Activated T-helper 17 cell treated with anti-CD3 and anti-CD28 coated beads, Interleukin-2, amount 50 U/mL, for 72 hours (primary cell): ENCODE data around the gene GLB1L2. TPM values are rescaled to one million over a fixed set of nuclear protein-coding genes. Genes with fewer than 3 reads are reported as not detected.
A peak's percentile ranks its signal among the peaks of the same experiment; 100 is the strongest.

Experiments used
- ATAC-seq: fragments of 150-1000 bp; cut with Tn5 transposase; replicated peaks from 2 replicates; pipeline ENCODE4 v1.10.0; 2021; ENCODE audit warnings: mild to moderate bottlenecking, moderate library complexity
- H3K27ac Mint-ChIP-seq: one replicate; pipeline ENCODE4 v1.8.0; 2022; ENCODE audit warnings: mixed read lengths
- H3K27me3 Mint-ChIP-seq: one replicate; pipeline ENCODE4 v1.8.0; 2022; ENCODE audit warnings: mixed read lengths
- H3K36me3 Mint-ChIP-seq: one replicate; pipeline ENCODE4 v1.8.0; 2022; ENCODE audit warnings: low read depth, mild to moderate bottlenecking, mixed read lengths
- H3K4me1 Mint-ChIP-seq: one replicate; pipeline ENCODE4 v1.8.0; 2022; ENCODE audit warnings: mixed read lengths
- H3K4me3 Mint-ChIP-seq: one replicate; pipeline ENCODE4 v1.8.0; 2022; ENCODE audit warnings: mild to moderate bottlenecking, mixed read lengths
- H3K9me3 Mint-ChIP-seq: one replicate; pipeline ENCODE4 v1.8.0; 2022; ENCODE audit warnings: mixed read lengths
- total RNA-seq, 2 donors: library from RNA; stranded (reverse); gene quantifications; one replicate each; pipeline ENCODE4 v1.2.3, GENCODE V29; 2022

GLB1L2 gene
- total RNA-seq, 2 donors from 2014 or later = 2.0 to 4.0 TPM

GRCh38 chr11:134413826-134414731, 82.3 kb downstream of the GLB1L2 start:
- peak overlapping the region; percentile 27 for H3K4me3 Mint-ChIP-seq
- no peaks in the 10 kb centered on the region for H3K9me3 Mint-ChIP-seq
- H3K27ac Mint-ChIP-seq = no peak overlapping the region
- no peak for ATAC-seq
- H3K4me1 Mint-ChIP-seq = peaks cover 6% of the 10 kb centered on the region
- H3K36me3 Mint-ChIP-seq = no peaks in the 10 kb centered on the region
- peaks cover 47% of the 10 kb centered on the region for H3K27me3 Mint-ChIP-seq

- H3K9me3 Mint-ChIP-seq = no peaks in the 10 kb centered on the region
- H3K4me3 Mint-ChIP-seq = no peak overlapping the region
- no peaks in the 10 kb centered on the region for H3K36me3 Mint-ChIP-seq
- peaks cover 2% of the 10 kb centered on the region for H3K4me1 Mint-ChIP-seq
- H3K27ac Mint-ChIP-seq = no peak overlapping the region
- ATAC-seq = no peak
- peaks cover 37% of the 10 kb centered on the region for H3K27me3 Mint-ChIP-seq
These were observed 83.3 kb downstream of the GLB1L2 start for GRCh38 chr11:134414766-134415765.

- no peaks in the 10 kb centered on the region for H3K36me3 Mint-ChIP-seq
- no peak overlapping the region for H3K4me3 Mint-ChIP-seq
- H3K27me3 Mint-ChIP-seq = peaks cover 26% of the 10 kb centered on the region
- ATAC-seq = no peak
- no peaks in the 10 kb centered on the region for H3K4me1 Mint-ChIP-seq
- no peak overlapping the region for H3K27ac Mint-ChIP-seq
- no peaks in the 10 kb centered on the region for H3K9me3 Mint-ChIP-seq
These were observed 84.9 kb downstream of the GLB1L2 start for GRCh38 chr11:134416726-134417125.

- Mint-ChIP-seq H3K9me3 (no peaks in the 10 kb centered on the region), H3K4me1 (no peaks in the 10 kb centered on the region), H3K4me3 (no peak overlapping the region), H3K36me3 (no peaks in the 10 kb centered on the region), H3K27ac (no peak overlapping the region), H3K27me3 (peaks cover 29% of the 10 kb centered on the region)
- ATAC-seq = no peak
These were observed 86.4 kb downstream of the GLB1L2 start for GRCh38 chr11:134417871-134418840.

- Mint-ChIP-seq H3K27me3 (peaks cover 7% of the 10 kb centered on the region), H3K9me3 (no peaks in the 10 kb centered on the region), H3K4me3 (no peak overlapping the region), H3K4me1 (no peaks in the 10 kb centered on the region), H3K27ac (no peak overlapping the region), H3K36me3 (no peaks in the 10 kb centered on the region)
- ATAC-seq = no peak
These were observed 91.3 kb downstream of the GLB1L2 start for GRCh38 chr11:134423106-134423505.

- no peak for ATAC-seq
- H3K27me3 Mint-ChIP-seq = peaks cover 18% of the 10 kb centered on the region
- H3K27ac Mint-ChIP-seq = no peak overlapping the region
- H3K4me3 Mint-ChIP-seq = no peak overlapping the region
- no peaks in the 10 kb centered on the region for H3K4me1 Mint-ChIP-seq
- H3K9me3 Mint-ChIP-seq = no peaks in the 10 kb centered on the region
- H3K36me3 Mint-ChIP-seq = no peaks in the 10 kb centered on the region
These were observed 93.6 kb downstream of the GLB1L2 start for GRCh38 chr11:134425413-134425812.

Other genes starting within 250 kb of the GLB1L2 start
- gene NCAPD3, start 108.0 kb upstream of the GLB1L2 start, total RNA-seq = 100 to 1,000 TPM in 1 of 2 donors, 10 to 100 TPM in 1; 77.5 to 103 TPM
- 10 to 100 TPM; 36.6 to 40.7 TPM for gene VPS26B, start 107.3 kb upstream of the GLB1L2 start, total RNA-seq
- 10 to 100 TPM; 72.7 to 81.0 TPM for gene THYN1, start 78.6 kb upstream of the GLB1L2 start, total RNA-seq
- gene ACAD8, start 78.4 kb upstream of the GLB1L2 start, total RNA-seq = 10 to 100 TPM; 22.8 to 23.7 TPM
- gene GLB1L3, start 55.6 kb upstream of the GLB1L2 start, total RNA-seq = 10 to 100 TPM; 10.9 to 15.7 TPM
- under 1 TPM; 0.16 to 0.17 TPM for gene B3GAT1, start 80.3 kb downstream of the GLB1L2 start, total RNA-seq